ENCODE results near the gene LRRC38. TPM values are rescaled to one million over a fixed set of nuclear protein-coding genes. Genes with fewer than 3 reads are reported as not detected.

The LRRC38 gene
- total and polyA plus RNA-seq, 10 of the 15 experiments (the other 5 are each of a cell fraction or from before 2014, with no cell fraction given), result not detected

DNA sequence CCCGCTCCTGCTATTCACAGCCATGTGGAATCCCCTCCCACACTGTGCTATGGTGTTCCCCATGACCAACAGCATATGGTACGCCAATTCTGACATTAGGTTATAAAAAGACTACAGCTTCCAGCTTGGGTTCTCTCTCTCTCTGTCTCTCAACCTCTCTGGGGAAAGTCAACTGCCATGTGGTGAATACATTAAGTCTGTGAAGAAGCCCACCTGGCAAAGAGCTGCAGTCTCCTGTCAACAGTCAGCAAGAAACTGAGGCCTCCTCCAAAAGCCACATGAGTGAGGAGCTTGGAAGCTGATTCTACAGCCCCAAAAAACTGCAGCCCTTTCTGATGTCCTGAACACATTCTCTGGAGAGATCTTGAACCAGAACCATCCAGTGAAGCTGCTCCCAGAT lies 25.0 kb upstream of the LRRC38 start:
- ATAC-seq (no peak), DNase-seq (ENCODE audit: low read depth, low spot score) (no peak), FAIRE-seq (no peak)
- H3K4me2 ChIP-seq (ENCODE audit: control insufficient read depth, insufficient read depth), result no peak overlapping the region
- no peaks in the 10 kb centered on the region for H3K79me2 ChIP-seq (ENCODE audit: control insufficient read depth, insufficient read depth, low read length)
- 45% methylated on average over 2 of the region's 2 CpGs for WGBS (ENCODE audit: insufficient coverage, insufficient replicate concordance, low lambda C conversion rate, missing lambda C conversion rate)
- intact Hi-C loops (cut with micrococcal nuclease; ENCODE audit: unreplicated experiment) (no loop called here), in situ Hi-C loops (cut with MboI) (no loop called here)
- no peaks in the 10 kb centered on the region for H3K9me3 ChIP-seq (replicated peaks; ENCODE audit: control insufficient read depth, insufficient read depth, low read length)
- no peak overlapping the region for H3K27ac ChIP-seq (ENCODE audit: control insufficient read depth, insufficient read depth)
- H3K27me3 ChIP-seq (replicated peaks in 1 of 2; ENCODE audit: control insufficient read depth in 2 of 2, insufficient read depth in 2 of 2, low read length in 1 of 2), result no peaks in the 10 kb centered on the region
- H3K4me3 ChIP-seq, result no peak overlapping the region
- H3K9ac ChIP-seq (ENCODE audit: control insufficient read depth, insufficient read depth, low read length), result no peak overlapping the region
- ChIA-PET SMC1A (ENCODE audit: uncharacterized antibody, unreplicated experiment) (interaction anchor here (1.5 kb wide), 1 partner anchor 17 kb away, joined by 3 read pairs; no protein-coding TSS in a partner anchor), CTCF (interaction anchor here (0.6 kb wide), 1 partner anchor 1847 kb away, joined by 3 read pairs; no protein-coding TSS in a partner anchor), RAD21 (ENCODE audit: unreplicated experiment) (no interaction called here), POLR2A (no interaction called here)
- TF ChIP-seq, protein P1, sequence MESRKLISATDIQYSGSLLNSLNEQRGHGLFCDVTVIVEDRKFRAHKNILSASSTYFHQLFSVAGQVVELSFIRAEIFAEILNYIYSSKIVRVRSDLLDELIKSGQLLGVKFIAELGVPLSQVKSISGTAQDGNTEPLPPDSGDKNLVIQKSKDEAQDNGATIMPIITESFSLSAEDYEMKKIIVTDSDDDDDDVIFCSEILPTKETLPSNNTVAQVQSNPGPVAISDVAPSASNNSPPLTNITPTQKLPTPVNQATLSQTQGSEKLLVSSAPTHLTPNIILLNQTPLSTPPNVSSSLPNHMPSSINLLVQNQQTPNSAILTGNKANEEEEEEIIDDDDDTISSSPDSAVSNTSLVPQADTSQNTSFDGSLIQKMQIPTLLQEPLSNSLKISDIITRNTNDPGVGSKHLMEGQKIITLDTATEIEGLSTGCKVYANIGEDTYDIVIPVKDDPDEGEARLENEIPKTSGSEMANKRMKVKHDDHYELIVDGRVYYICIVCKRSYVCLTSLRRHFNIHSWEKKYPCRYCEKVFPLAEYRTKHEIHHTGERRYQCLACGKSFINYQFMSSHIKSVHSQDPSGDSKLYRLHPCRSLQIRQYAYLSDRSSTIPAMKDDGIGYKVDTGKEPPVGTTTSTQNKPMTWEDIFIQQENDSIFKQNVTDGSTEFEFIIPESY (IDR thresholded peaks at IDR 0.05), result no peak
- no peak for TF ChIP-seq SIX5 (IDR thresholded peaks at IDR 0.05; ENCODE audit: low read depth, low read length, severe bottlenecking)
- no peak for TF ChIP-seq CBX3 (IDR thresholded peaks at IDR 0.05; ENCODE audit: borderline replicate concordance, low read depth)
- TF ChIP-seq RB1 (IDR thresholded peaks at IDR 0.05; ENCODE audit: borderline replicate concordance), result no peak
- TF ChIP-seq, protein P2, sequence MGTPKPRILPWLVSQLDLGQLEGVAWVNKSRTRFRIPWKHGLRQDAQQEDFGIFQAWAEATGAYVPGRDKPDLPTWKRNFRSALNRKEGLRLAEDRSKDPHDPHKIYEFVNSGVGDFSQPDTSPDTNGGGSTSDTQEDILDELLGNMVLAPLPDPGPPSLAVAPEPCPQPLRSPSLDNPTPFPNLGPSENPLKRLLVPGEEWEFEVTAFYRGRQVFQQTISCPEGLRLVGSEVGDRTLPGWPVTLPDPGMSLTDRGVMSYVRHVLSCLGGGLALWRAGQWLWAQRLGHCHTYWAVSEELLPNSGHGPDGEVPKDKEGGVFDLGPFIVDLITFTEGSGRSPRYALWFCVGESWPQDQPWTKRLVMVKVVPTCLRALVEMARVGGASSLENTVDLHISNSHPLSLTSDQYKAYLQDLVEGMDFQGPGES (IDR thresholded peaks at IDR 0.05), result no peak
- TF ChIP-seq TAF1 (IDR thresholded peaks at IDR 0.05; ENCODE audit: borderline replicate concordance, low read depth, low read length), result no peak
- TF ChIP-seq SUZ12 (IDR thresholded peaks at IDR 0.05; ENCODE audit: unreplicated experiment), result no peak
- no peak for TF ChIP-seq KAT2A (conservative IDR thresholded peaks at IDR 0.05; ENCODE audit: control insufficient read depth, low read depth, low read length)
- TF ChIP-seq STAT1 (conservative IDR thresholded peaks at IDR 0.05), result no peak
- no peak for TF ChIP-seq NFYB (IDR thresholded peaks at IDR 0.05; ENCODE audit: insufficient read depth, low read depth, low read length)
- TF ChIP-seq EGR1 (IDR thresholded peaks at IDR 0.05; ENCODE audit: borderline replicate concordance in 1 of 2, low read depth in 2 of 2, low read length in 2 of 2), result no peak
- TF ChIP-seq NRF1 (conservative IDR thresholded peaks at IDR 0.05; ENCODE audit: low read depth, low read length), result no peak
- TF ChIP-seq, protein P3, sequence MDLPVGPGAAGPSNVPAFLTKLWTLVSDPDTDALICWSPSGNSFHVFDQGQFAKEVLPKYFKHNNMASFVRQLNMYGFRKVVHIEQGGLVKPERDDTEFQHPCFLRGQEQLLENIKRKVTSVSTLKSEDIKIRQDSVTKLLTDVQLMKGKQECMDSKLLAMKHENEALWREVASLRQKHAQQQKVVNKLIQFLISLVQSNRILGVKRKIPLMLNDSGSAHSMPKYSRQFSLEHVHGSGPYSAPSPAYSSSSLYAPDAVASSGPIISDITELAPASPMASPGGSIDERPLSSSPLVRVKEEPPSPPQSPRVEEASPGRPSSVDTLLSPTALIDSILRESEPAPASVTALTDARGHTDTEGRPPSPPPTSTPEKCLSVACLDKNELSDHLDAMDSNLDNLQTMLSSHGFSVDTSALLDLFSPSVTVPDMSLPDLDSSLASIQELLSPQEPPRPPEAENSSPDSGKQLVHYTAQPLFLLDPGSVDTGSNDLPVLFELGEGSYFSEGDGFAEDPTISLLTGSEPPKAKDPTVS (IDR thresholded peaks at IDR 0.05; ENCODE audit: low read depth, low read length), result no peak
- TF ChIP-seq BCL11A (IDR thresholded peaks at IDR 0.05; ENCODE audit: low read depth, low read length), result no peak
- TF ChIP-seq, protein P4, sequence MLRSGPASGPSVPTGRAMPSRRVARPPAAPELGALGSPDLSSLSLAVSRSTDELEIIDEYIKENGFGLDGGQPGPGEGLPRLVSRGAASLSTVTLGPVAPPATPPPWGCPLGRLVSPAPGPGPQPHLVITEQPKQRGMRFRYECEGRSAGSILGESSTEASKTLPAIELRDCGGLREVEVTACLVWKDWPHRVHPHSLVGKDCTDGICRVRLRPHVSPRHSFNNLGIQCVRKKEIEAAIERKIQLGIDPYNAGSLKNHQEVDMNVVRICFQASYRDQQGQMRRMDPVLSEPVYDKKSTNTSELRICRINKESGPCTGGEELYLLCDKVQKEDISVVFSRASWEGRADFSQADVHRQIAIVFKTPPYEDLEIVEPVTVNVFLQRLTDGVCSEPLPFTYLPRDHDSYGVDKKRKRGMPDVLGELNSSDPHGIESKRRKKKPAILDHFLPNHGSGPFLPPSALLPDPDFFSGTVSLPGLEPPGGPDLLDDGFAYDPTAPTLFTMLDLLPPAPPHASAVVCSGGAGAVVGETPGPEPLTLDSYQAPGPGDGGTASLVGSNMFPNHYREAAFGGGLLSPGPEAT (IDR thresholded peaks at IDR 0.05; ENCODE audit: low read depth), result no peak
- TF ChIP-seq PAX5 (IDR thresholded peaks at IDR 0.05; ENCODE audit: borderline replicate concordance, low read depth, low read length), result no peak
- TF ChIP-seq FOS (IDR thresholded peaks at IDR 0.05; ENCODE audit: borderline replicate concordance, extremely low read depth, insufficient read length), result no peak
- no peak for TF ChIP-seq MEF2A (IDR thresholded peaks at IDR 0.05; ENCODE audit: insufficient read depth, low read depth, low read length)
- no peak for TF ChIP-seq CREB1 (IDR thresholded peaks at IDR 0.05; ENCODE audit: low read depth)
- no TSS peak for BruUV-seq (replicated peaks)
- H4K20me1 ChIP-seq (ENCODE audit: control insufficient read depth, insufficient read depth), result no peaks in the 10 kb centered on the region
- H3K4me1 ChIP-seq (ENCODE audit: control insufficient read depth, insufficient read depth, low read length), result no peaks in the 10 kb centered on the region
- no peak overlapping the region for H2AFZ ChIP-seq (ENCODE audit: control insufficient read depth, low read depth, low read length)
- no peaks in the 10 kb centered on the region for H3K36me3 ChIP-seq (ENCODE audit: control insufficient read depth in 2 of 2, insufficient read depth in 2 of 2, low read length in 1 of 2)

Measured in GM12878 (cell line).